Measurements from ENCODE around the gene ADTRP.

The ADTRP gene

DNA sequence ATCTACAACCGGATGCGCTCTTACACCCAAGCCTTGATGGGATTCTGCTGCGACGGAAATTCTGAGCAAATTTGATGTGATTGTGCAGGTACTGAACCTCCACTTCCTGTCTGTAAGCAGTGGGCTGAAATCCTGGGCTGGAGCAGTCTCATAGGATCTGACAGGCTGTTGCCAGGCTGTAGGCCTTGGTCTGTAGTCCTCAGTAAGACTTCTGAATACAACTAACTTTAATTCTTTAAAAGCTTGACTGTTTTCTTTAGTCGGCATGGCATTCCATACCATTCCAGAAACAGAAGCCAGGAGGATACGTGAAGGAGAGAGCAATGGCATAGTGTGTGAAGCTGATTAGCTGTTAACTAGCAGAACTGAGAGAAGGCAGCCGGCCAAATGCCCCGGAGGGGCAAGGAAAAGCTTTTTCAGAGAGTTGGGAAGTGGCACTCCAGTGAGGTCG is 68.3 kb downstream of the ADTRP start:
- Histone ChIP-seq H3K79me2 (no peaks in the 10 kb centered on the region), H3K9me3 (ENCODE audit: control insufficient read depth, low read length) (no peaks in the 10 kb centered on the region), H3K4me2 (ENCODE audit: low read length) (peak overlapping the region; percentile 47), H3K27ac (peak overlapping the region; percentile 81), H3K9ac (no peak overlapping the region), H3K36me3 (ENCODE audit: control insufficient read depth, insufficient read depth, low read length) (no peaks in the 10 kb centered on the region), H3K27me3 (ENCODE audit: control insufficient read depth, insufficient read depth, low read length) (no peaks in the 10 kb centered on the region), H3K4me1 (peaks cover 8% of the 10 kb centered on the region), H2AFZ (peak overlapping the region; percentile 87), H3K4me3 (ENCODE audit: low read depth, low read length) (peak overlapping the region; percentile 30)
- TF ChIP-seq, protein P1, sequence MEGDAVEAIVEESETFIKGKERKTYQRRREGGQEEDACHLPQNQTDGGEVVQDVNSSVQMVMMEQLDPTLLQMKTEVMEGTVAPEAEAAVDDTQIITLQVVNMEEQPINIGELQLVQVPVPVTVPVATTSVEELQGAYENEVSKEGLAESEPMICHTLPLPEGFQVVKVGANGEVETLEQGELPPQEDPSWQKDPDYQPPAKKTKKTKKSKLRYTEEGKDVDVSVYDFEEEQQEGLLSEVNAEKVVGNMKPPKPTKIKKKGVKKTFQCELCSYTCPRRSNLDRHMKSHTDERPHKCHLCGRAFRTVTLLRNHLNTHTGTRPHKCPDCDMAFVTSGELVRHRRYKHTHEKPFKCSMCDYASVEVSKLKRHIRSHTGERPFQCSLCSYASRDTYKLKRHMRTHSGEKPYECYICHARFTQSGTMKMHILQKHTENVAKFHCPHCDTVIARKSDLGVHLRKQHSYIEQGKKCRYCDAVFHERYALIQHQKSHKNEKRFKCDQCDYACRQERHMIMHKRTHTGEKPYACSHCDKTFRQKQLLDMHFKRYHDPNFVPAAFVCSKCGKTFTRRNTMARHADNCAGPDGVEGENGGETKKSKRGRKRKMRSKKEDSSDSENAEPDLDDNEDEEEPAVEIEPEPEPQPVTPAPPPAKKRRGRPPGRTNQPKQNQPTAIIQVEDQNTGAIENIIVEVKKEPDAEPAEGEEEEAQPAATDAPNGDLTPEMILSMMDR (IDR thresholded peaks at IDR 0.05), result no peak

DNA sequence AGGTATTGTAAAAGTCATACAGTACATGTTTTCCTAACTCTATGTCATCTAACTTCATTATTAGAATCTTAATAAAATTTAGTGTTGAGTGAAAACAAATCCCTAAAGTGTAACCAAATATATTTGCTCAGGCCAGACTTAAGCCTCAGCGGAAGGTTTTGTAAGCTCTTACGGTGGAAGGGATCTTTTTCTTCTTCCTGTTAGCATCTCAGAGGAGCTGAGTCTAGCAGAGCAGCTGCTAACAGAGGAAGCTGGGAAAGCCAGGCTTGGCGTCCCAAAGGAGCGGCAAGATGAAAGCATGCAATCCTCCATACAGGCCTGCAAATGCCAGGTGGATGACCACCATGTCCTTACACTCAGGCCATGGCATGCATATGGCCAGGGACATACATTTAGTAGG is 72.4 kb downstream of the ADTRP start:
- Histone ChIP-seq H3K27ac (no peak overlapping the region), H3K27me3 (ENCODE audit: control insufficient read depth, insufficient read depth, low read length) (no peaks in the 10 kb centered on the region), H3K4me3 (ENCODE audit: low read depth, low read length) (no peak overlapping the region), H3K9me3 (ENCODE audit: control insufficient read depth, low read length) (no peaks in the 10 kb centered on the region), H3K79me2 (no peaks in the 10 kb centered on the region), H3K36me3 (ENCODE audit: control insufficient read depth, insufficient read depth, low read length) (no peaks in the 10 kb centered on the region), H2AFZ (no peak overlapping the region), H3K9ac (no peak overlapping the region), H3K4me2 (ENCODE audit: low read length) (no peak overlapping the region), H3K4me1 (peaks cover 8% of the 10 kb centered on the region)
- TF ChIP-seq, protein P1 (IDR thresholded peaks at IDR 0.05), result no peak

DNA sequence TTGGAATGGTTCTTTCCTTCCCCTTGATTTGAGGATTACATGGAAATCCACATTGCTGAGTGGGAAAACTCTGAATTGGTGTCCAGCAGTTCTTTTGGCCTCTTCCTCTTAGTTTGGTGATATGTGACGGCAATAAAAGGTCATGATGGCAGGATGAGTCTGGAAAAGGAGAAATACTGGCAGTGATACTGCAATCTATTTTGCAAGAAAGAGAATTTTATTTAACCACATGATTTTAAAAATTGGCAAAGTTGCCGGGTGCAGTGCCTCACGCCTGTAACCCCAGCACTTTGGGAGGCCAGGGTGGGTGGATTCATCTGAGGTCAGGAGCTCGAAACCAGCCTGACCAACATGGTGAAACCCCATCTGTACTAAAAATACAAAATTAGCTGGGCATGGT is 73.1 kb downstream of the ADTRP start:
- Histone ChIP-seq H3K4me3 (ENCODE audit: low read depth, low read length) (no peak overlapping the region), H3K79me2 (no peaks in the 10 kb centered on the region), H3K36me3 (ENCODE audit: control insufficient read depth, insufficient read depth, low read length) (no peaks in the 10 kb centered on the region), H3K9ac (no peak overlapping the region), H2AFZ (no peak overlapping the region), H3K4me1 (peaks cover 5% of the 10 kb centered on the region), H3K9me3 (ENCODE audit: control insufficient read depth, low read length) (no peaks in the 10 kb centered on the region), H3K27ac (no peak overlapping the region), H3K4me2 (ENCODE audit: low read length) (no peak overlapping the region), H3K27me3 (ENCODE audit: control insufficient read depth, insufficient read depth, low read length) (no peaks in the 10 kb centered on the region)
- TF ChIP-seq, protein P1 (IDR thresholded peaks at IDR 0.05), result no peak

DNA sequence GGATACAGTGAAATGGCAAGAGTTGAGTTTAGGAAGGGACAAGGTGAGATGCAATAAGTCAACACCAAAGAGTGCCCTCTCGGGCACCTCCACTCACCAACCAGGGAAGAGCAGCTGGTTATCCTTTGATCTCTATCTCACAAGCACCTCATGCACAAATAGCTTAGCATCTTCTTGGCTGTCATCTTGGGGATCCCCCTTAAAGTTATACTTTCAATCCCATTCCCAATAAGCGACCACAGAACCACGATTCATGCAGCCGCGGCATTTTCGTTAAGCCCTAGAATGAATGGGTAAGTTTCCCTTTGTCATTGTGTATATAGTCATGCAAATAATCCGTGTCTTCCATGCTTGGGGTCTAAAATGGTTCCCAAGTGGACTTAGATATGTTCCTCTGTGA is 73.5 kb downstream of the ADTRP start:
- H3K4me3 ChIP-seq (ENCODE audit: low read depth, low read length), result no peak overlapping the region
- H3K9ac ChIP-seq, result no peak overlapping the region
- TF ChIP-seq, protein P1 (IDR thresholded peaks at IDR 0.05), result no peak
- no peak overlapping the region for H3K27ac ChIP-seq
- no peak overlapping the region for H2AFZ ChIP-seq
- no peak overlapping the region for H3K4me2 ChIP-seq (ENCODE audit: low read length)
- H3K9me3 ChIP-seq (ENCODE audit: control insufficient read depth, low read length), result no peaks in the 10 kb centered on the region
- H3K36me3 ChIP-seq (ENCODE audit: control insufficient read depth, insufficient read depth, low read length), result no peaks in the 10 kb centered on the region
- H3K4me1 ChIP-seq, result peaks cover 1% of the 10 kb centered on the region
- H3K79me2 ChIP-seq, result no peaks in the 10 kb centered on the region
- no peaks in the 10 kb centered on the region for H3K27me3 ChIP-seq (ENCODE audit: control insufficient read depth, insufficient read depth, low read length)

DNA sequence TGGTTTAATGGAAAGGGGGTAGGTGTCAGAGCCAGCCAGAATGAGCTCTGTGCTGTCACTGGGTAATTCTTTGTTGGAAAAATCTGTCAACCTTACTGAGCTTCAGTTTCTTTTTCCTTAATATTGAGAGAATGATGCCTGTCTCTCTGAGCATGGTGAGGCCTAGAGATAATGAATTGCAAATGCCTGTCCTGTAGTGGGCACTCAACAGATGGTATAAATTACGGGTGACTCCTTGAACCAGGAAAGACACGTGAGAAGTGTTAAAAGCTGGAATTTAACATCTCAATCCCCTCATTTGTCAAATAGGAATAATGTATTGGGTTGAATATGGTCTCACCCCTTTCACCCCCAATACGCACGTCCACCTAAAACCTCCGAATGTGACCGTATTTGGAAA is 74.9 kb downstream of the ADTRP start:
- no peak overlapping the region for H3K4me3 ChIP-seq (ENCODE audit: low read depth, low read length)
- TF ChIP-seq, protein P1 (IDR thresholded peaks at IDR 0.05), result no peak
- no peak overlapping the region for H3K9ac ChIP-seq
- H3K4me1 ChIP-seq, result no peaks in the 10 kb centered on the region
- H2AFZ ChIP-seq, result no peak overlapping the region
- no peak overlapping the region for H3K27ac ChIP-seq
- no peaks in the 10 kb centered on the region for H3K79me2 ChIP-seq
- no peaks in the 10 kb centered on the region for H3K27me3 ChIP-seq (ENCODE audit: control insufficient read depth, insufficient read depth, low read length)
- H3K4me2 ChIP-seq (ENCODE audit: low read length), result no peak overlapping the region
- H3K9me3 ChIP-seq (ENCODE audit: control insufficient read depth, low read length), result no peaks in the 10 kb centered on the region
- no peaks in the 10 kb centered on the region for H3K36me3 ChIP-seq (ENCODE audit: control insufficient read depth, insufficient read depth, low read length)
